A375 (cell line): Measurements from ENCODE around the gene CBFB. TPM values are rescaled to one million over a fixed set of nuclear protein-coding genes. Genes with fewer than 3 reads are reported as not detected.

ENCODE experiments used
- small RNA-seq: library from RNA; depleted of rRNA; stranded (forward); fragments of <200 nt; gene quantifications from one replicate; pipeline ENCODE3, GENCODE V24; 2014
- total RNA-seq: library from RNA; depleted of rRNA; stranded (reverse); fragments of >200 nt; shearing (Covaris generic); gene quantifications from 2 replicates; pipeline ENCODE4 v1.2.3, GENCODE V29; 2014; rRNA removed

Gene CBFB
- 123 and 128 TPM in 2 replicates for total RNA-seq

GRCh38 chr16:67028696-67029253, at the start of gene CBFB:
Gene CBFB, plus strand, starts transcription at chr16:67029149. Its CDS starts 259 bp downstream, at chr16:67029408.

DNA sequence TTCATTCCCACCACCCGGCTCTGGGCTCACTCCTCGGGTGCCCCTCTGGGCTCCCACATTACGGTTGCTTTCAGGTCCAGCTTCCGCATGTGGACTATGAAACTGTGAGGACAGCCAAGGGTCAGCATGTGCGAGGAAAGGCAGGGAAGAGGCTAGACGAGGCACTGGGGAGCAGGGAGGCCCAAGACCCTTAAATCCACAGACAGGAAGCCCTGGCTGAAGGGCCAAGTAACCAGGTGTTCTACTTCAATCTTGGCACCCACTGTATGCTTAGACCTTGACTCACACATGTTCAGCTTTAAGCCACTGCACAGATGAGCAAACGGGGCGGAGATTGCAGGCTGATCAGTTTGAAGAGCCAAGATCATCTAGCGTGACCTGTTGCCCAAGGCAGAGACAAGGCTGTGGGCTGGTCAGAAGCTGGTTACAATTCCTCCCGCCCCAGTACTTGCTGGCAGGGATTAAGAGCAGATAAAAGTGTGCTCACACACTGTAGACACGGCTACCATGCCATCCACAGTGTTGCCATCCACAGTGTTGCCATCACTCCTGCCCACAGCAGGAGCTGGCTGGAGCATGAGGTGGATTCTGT, 40.7 kb upstream of the CBFB start, which contains the start of gene CES4A:
TSS of gene CES4A (plus strand) at position 393 of the 592 bp plus-strand sequence. CDS start at position 577, 184 bp downstream.

DNA sequence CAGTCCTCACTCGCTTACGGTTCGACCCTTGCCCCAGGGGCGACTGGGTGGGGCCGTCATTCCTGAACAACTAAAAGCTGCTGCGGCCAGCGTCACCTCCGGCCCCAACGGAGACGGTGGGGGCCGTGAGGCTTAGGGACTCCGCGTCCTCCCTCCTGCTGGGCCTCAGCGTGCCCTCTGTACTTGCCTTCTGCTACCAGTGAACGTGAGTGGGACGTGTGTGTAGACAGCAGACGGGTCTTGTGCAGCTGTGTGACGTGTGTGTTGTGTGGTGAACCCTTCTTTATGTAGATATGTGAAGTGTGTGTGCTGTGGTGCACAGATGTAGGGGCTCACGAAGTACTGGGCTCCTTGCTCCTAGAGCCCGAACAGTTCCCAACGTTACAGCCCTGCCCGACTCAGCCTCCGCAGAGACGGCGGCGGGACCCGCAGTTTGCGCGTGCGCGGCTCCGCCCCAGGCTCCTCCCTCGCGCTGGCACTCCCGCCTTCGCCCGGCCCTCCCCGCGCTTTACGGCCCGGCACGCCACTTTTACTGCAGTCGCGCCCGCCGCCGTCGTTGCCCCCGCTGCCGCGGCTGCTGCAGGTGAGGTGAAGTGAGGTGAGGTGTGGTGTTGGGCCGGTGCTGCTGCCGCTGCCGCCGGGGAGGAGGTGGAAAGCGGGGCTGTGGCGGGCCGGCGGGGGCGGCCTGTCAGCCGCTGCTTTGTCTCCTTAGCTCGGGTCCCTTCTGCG, 80.6 kb downstream of the CBFB start, which contains the start of gene PHAF1:
TSS of gene PHAF1 (plus strand) at position 535 of the 729 bp plus-strand sequence. CDS start 235 bp downstream, outside the sequence.

Small RNA genes within 50 kb of the gene (small RNA-seq; reads per million reads assigned to genes)
- gene RN7SL543P = not detected

Other genes starting within 250 kb of the CBFB start
- gene TERB1, start 227.6 kb upstream of the CBFB start, total RNA-seq = not detected in 2 replicates
- gene NAE1, start 198.2 kb upstream of the CBFB start, total RNA-seq = 82.9 and 106 TPM in 2 replicates
- gene CA7, start 184.7 kb upstream of the CBFB start, total RNA-seq = not detected in 2 replicates
- gene PDP2, start 148.6 kb upstream of the CBFB start, total RNA-seq = 5.7 and 6.2 TPM in 2 replicates
- not detected in 2 replicates for gene CDH16, start 110.3 kb upstream of the CBFB start, total RNA-seq
- gene RRAD, start 103.6 kb upstream of the CBFB start, total RNA-seq = 0.11 and 0.68 TPM in 2 replicates
- gene CIAO2B, start 94.7 kb upstream of the CBFB start, total RNA-seq = 255 and 274 TPM in 2 replicates
- gene CES2, start 93.6 kb upstream of the CBFB start, total RNA-seq = 31.8 and 39.1 TPM in 2 replicates
- gene CES3, start 67.9 kb upstream of the CBFB start, total RNA-seq = 1.3 and 4.5 TPM in 2 replicates
- gene CES4A, start 40.6 kb upstream of the CBFB start, total RNA-seq = 0.72 TPM in 1 of 2 replicates, not detected in the other
- 8.0 and 10.1 TPM in 2 replicates for gene PHAF1, start 80.8 kb downstream of the CBFB start, total RNA-seq
- 0.42 and 0.45 TPM in 2 replicates for gene B3GNT9, start 121.8 kb downstream of the CBFB start, total RNA-seq
- gene TRADD, start 130.8 kb downstream of the CBFB start, total RNA-seq = 9.9 and 11.5 TPM in 2 replicates
- gene FBXL8, start 130.8 kb downstream of the CBFB start, total RNA-seq = 9.3 and 17.5 TPM in 2 replicates
- 16.1 and 23.6 TPM in 2 replicates for gene HSF4, start 135.6 kb downstream of the CBFB start, total RNA-seq
- 35.3 and 38.1 TPM in 2 replicates for gene NOL3, start 141.4 kb downstream of the CBFB start, total RNA-seq
- gene MATCAP1, start 154.8 kb downstream of the CBFB start, total RNA-seq = 24.4 and 25.3 TPM in 2 replicates
- gene EXOC3L1, start 161.0 kb downstream of the CBFB start, total RNA-seq = 0.13 TPM in 1 of 2 replicates, not detected in the other
- gene E2F4, start 163.0 kb downstream of the CBFB start, total RNA-seq = 175 and 180 TPM in 2 replicates
- gene ELMO3, start 170.0 kb downstream of the CBFB start, total RNA-seq = 1.6 and 3.5 TPM in 2 replicates
- 56.0 and 80.0 TPM in 2 replicates for gene TMEM208, start 198.0 kb downstream of the CBFB start, total RNA-seq
- 46.7 and 52.4 TPM in 2 replicates for gene FHOD1, start 218.3 kb downstream of the CBFB start, total RNA-seq
- gene SLC9A5, start 219.8 kb downstream of the CBFB start, total RNA-seq = 2.5 and 2.9 TPM in 2 replicates